COLO668 (cell line): ENCODE results near the gene TCF19.

Source experiments
- DNase-seq: peaks from one replicate; lab custom pipeline; 2025; ENCODE audit not compliant: unreplicated experiment; lab: John Stamatoyannopoulos, UW

Gene TCF19, protein sequence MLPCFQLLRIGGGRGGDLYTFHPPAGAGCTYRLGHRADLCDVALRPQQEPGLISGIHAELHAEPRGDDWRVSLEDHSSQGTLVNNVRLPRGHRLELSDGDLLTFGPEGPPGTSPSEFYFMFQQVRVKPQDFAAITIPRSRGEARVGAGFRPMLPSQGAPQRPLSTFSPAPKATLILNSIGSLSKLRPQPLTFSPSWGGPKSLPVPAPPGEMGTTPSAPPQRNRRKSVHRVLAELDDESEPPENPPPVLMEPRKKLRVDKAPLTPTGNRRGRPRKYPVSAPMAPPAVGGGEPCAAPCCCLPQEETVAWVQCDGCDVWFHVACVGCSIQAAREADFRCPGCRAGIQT

GRCh38 chr6:31158140-31158862 is at the start of gene TCF19:
Gene TCF19 (plus strand): TSS chr6:31158589. CDS start chr6:31159470, 881 bp downstream.
- DNase-seq = peak; percentile 94

GRCh38 chr6:31110825-31111582 is 47.4 kb upstream of the TCF19 start:
- no peak for DNase-seq

- no peak for DNase-seq
Observed at GRCh38 chr6:31111712-31112111, 46.7 kb upstream of the TCF19 start.

- DNase-seq = no peak
Observed at GRCh38 chr6:31112478-31112877, 45.9 kb upstream of the TCF19 start, which contains the start of gene C6orf15. Gene C6orf15 (minus strand): TSS chr6:31112575. CDS start chr6:31112555, 20 bp downstream.

DNA sequence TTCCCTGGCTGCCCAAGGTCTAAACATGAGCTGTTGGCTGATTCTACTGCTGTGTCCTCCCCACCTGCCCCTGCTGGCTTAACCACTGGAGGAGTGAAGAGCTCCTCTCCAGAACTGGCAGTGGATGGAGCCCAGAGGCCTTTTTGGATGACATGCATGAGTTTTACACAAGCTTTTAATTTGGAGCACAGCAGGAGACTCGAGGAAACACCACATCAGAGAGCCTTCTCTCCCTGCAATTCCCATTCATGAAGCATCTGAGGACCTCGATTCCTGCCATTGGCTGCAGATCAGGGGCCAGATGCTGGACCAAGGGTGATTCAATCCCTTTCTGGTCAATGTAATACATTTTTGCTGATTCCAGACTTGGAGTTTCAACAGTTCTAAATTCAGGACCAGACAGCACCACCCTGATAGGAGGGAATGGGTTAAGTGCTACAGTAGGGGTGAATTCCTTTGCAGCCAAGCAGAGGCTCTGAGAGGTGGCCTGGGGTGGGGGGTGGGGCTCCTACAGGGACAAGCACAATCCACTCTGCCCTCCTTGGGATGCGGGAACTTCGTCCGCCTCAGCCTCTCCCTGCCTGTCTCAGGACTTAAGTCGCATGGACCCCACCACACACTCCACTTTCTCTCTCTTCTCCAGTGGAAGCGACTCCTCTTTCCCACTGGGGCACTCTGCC is 44.4 kb upstream of the TCF19 start:
- no peak for DNase-seq

DNA sequence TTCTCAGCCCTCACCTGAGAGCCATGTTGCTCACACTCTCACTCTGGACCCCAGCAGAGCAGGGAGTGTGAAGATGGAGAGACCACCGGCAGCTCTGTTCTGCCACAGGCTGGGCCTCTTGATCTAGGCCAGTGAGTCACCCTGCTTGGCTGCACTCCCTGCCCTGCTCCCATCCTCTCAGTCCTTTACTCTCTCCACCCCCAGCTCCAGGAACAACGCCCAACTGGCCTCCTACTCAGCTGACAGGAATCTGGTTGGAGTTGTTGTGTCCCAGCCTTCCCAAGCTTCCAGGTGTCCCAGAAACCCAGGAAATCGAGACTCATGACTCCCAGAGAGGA is 43.9 kb upstream of the TCF19 start, which contains the start of gene PSORS1C1:
TSS of gene PSORS1C1 (plus strand) at position 260 of the 338 bp plus-strand sequence. CDS start 14,833 bp downstream, outside the sequence.
- DNase-seq = no peak

GRCh38 chr6:31114970-31115849 is 43.2 kb upstream of the TCF19 start:
- no peak for DNase-seq

GRCh38 chr6:31115941-31116560 is 42.3 kb upstream of the TCF19 start:
- no peak for DNase-seq

DNA sequence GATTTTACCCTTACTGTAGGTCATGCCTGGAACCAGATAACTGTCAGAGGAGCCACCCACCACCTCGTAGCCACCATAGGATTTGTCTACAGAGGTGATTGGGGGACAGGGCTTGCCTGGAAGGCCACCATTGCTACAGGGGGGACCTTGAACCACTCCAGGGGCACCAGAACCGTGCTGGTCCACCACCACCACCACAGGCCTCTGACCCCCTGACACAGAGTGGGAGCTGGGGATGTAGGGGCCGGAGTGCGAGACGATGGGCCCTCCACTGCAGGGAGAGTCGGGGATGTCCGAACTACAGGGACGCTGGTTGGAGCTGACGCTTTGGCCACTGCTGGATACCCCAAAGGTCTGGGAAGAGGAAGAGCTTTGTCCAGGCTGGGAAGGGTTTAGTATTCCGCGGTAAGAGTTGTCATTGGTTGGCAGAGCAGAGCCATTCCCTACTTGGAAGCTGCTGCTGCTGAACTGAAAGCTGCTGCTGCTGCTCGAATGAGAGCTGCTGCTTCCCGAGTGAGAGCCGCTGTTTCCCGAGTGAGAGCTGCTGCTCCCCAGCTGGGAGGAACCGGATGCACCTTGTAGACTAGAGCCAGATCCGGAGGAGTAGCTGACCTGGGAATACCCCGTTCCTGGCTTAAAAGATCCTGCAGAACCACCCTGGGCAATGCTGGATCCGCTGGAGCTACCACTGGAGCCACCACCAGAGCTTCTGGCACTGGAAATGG is 41.6 kb upstream of the TCF19 start:
- no peak for DNase-seq

GRCh38 chr6:31118178-31118577 is 40.2 kb upstream of the TCF19 start:
- no peak for DNase-seq

DNA sequence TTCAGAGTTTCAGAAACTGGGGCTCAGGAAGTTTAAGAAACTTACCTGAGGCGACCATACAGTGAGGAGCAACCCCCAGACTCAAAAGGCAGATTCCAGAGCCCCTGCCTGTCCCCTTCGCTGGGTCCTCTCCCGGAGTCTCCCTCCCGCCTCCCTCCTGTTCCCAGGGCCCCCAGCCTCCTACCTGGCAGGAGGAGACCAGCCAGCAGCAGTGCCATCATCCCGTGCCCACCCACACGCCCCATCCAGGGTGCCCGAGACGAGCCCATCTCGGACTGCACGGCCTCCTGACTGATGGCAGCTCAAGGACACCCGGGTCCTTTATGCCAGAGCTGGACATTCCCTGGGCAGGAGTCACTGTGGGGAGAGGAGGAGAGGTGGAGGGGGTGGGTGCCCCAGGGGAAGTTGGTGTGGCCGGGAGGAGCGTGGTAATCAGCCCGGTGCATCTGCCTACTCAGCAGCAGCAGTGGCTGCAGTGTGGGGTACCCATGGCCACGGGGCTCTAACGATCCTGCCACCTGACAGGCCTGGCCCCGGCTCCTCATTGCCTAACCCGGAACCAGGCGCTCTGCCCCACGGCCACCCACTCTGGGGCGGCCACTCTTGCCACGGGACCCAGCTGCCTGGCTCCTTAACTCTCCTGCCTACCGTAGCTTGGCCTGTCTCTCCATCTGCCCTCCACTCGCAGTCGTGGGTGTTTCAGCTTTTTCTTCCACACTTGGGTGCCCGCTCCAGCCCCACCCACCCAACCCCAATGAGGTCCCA is 38.1 kb upstream of the TCF19 start, which contains the start of gene CDSN:
TSS of gene CDSN (minus strand) at position 296 of the 765 bp plus-strand sequence. CDS start at position 269, 27 bp downstream.
- no peak for DNase-seq

DNA sequence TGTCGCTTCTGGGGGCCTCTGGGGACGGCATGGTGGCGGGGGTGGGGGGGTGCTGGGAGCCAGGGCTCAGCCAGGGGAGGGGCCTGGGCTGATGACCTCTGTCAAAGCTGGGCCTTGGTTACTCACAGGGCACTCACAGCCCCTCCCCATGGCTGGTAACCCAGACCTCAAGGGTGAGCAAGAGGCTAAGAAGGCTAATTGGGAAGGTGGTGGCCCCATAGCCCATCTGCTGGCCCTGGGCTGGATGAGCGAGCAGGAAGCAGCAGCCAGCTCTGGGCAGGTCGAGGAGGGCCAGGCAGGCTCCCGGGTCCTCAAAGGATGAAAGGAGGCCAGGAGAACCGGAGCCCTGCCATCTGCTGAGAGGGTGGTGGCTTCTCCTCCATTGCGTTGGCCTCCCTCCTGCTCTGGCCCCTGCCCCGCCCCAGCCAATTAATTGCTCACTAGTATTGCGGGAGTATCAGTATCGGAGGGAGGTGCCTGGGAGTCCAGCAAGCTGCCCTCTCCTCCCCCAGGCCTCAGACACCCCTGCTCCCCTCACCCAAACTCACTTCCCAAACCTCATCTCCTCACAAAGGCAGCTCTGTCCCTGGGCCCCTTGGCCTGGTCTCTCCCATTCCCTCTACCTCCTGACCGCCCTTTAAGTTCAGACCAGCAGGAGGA is 37.1 kb upstream of the TCF19 start:
- DNase-seq = no peak

DNA sequence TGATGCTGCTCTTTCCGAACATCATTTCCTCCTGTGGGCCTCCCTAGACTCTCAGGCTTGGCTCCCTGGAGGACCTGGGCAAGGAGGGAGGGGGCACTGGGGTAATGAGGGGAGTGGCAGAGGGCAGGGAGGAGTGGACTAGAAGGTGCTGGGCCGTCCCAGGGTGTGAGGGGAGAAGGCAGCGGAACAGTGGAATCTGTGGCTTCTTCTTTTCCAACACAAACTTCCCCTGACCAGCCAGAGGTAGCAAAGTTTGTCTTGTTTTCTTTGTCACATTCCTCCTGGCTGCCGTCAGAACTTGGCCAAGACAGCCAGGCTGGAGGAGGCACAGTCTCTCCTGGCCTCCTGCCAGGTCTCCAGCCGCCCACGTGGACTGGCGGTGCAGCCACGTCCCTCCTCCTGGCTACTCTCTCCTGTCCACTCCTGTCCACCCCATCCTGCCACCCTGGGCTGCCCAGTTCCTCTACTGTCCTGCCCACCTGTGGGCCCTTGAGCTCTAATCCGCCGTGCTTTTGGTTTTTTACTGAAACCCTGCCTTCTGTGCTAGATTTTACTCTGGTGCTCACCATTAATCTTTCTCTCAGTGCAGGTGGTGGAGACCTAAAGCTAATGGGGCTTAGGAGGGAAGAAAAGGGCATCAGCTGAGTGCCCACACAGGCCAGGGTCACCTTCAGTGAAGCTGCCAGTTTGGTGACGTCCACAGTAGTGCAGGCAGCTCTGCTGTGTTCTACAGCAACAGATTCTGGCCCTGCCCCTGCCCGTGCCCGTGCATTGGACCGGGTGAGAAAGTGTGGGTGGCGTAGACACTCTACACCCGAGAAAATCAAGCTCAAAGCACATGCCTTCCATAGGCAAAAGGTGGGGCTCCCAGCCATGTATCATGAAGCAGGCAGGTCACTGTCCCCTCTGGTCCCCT is 35.3 kb upstream of the TCF19 start:
- no peak for DNase-seq

- DNase-seq = no peak
Observed at GRCh38 chr6:31125162-31125561, 33.2 kb upstream of the TCF19 start.

DNA sequence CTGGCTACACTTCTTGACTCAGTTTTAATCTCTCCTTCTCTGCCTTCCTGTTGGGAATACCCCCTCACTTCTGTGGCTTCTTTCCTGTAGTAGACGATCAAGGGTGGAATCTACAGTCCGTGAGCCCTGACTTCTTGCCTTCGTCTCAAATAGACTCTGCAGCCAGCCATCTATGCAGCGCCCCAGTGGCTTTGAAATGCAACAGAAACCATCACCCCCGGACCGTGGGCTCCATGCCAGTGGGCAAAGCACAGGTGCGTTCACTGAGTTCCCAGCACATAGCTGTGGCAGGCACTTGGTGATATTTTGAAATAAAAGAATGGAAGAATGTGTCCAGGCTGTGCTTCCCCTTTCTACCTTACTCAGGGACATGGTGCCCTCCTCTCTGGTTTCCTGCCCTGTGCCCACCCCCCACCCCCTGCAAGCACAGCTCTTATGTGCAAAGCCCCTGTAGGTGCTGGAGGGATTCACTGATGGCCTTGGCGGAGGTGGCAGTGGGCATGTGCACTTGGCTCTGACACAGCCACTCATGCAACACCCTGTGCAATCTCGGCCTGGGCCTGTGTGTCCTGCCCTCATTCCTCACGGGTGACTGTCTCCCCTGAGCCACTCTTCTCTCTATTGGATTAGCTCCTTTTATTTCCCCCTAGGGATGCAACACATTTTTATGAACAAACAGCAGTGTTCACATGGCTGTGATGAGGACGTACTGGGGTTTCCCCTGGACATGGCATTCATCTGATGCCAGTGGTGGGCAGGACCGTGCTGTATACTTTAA is 32.6 kb upstream of the TCF19 start:
- no peak for DNase-seq
